ENCODE data around the gene GLP2R. TPM values are rescaled to one million over a fixed set of nuclear protein-coding genes. Genes with fewer than 3 reads are reported as not detected.

The GLP2R gene
- total RNA-seq, 1 experiment from 2014 or later = not detected

DNA sequence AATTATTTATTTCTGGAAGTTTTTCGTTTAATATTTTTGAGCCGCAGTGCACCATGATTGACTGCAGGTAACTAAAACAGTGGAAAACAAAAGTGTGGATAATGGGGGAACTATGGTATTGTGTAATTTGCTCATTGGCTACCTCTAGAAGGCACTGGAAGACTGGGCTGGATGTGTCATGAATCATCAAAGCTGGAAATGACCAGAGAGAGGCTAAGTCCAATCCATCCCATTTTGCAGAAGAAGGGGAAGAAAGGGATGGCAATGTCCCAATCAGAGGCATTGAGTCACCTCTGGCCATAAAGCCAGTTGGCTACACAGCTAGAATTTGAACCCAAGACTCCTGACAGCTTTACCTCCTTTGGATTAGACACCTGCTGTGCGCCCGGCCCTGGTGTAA, 29.3 kb downstream of the GLP2R start:
- Mint-ChIP-seq H3K27me3 (ENCODE audit: low read depth) (no peaks in the 10 kb centered on the region), H3K4me3 (no peak overlapping the region), H3K9me3 (peaks cover 31% of the 10 kb centered on the region), H3K27ac (no peak overlapping the region), H3K36me3 (no peaks in the 10 kb centered on the region), H3K4me1 (no peaks in the 10 kb centered on the region)
- ChIA-PET POLR2A (no interaction called here), CTCF (interaction anchor here (1.6 kb wide), 1 partner anchor 35 kb away, joined by 7 read pairs; no protein-coding TSS in a partner anchor)
- TF ChIP-seq, protein P1, sequence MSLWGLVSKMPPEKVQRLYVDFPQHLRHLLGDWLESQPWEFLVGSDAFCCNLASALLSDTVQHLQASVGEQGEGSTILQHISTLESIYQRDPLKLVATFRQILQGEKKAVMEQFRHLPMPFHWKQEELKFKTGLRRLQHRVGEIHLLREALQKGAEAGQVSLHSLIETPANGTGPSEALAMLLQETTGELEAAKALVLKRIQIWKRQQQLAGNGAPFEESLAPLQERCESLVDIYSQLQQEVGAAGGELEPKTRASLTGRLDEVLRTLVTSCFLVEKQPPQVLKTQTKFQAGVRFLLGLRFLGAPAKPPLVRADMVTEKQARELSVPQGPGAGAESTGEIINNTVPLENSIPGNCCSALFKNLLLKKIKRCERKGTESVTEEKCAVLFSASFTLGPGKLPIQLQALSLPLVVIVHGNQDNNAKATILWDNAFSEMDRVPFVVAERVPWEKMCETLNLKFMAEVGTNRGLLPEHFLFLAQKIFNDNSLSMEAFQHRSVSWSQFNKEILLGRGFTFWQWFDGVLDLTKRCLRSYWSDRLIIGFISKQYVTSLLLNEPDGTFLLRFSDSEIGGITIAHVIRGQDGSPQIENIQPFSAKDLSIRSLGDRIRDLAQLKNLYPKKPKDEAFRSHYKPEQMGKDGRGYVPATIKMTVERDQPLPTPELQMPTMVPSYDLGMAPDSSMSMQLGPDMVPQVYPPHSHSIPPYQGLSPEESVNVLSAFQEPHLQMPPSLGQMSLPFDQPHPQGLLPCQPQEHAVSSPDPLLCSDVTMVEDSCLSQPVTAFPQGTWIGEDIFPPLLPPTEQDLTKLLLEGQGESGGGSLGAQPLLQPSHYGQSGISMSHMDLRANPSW (CRISPR knock-in tag; conservative IDR thresholded peaks at IDR 0.05; ENCODE audit: low read depth) = no peak
- TF ChIP-seq TEAD1 (CRISPR knock-in tag; IDR thresholded peaks at IDR 0.05) (no peak), ELF4 (CRISPR knock-in tag; IDR thresholded peaks at IDR 0.05; ENCODE audit: low read depth) (no peak), TEAD4 (CRISPR knock-in tag; IDR thresholded peaks at IDR 0.05) (no peak)
- TF ChIP-seq, protein P2, sequence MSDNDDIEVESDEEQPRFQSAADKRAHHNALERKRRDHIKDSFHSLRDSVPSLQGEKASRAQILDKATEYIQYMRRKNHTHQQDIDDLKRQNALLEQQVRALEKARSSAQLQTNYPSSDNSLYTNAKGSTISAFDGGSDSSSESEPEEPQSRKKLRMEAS (CRISPR knock-in tag; IDR thresholded peaks at IDR 0.05) = no peak
- DNase-seq (ENCODE audit: low spot score) = no peak
- no peak for ATAC-seq

DNA sequence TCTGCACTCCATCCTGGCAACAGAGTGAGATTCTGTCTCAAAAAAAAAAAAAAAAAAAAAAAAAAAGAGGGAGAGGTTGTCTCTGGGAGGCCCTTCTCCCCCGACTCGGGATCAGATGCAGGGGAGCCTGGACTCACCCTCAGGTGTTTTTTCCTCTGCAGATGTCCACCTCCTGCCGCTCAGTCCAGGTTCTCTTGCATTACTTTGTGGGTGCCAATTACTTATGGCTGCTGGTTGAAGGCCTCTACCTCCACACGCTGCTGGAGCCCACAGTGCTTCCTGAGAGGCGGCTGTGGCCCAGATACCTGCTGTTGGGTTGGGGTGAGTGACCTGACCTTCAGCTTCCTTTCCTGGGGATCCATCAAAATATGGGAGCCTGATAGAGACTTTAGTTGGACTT, 34.1 kb downstream of the GLP2R start:
- ATAC-seq (no peak), DNase-seq (ENCODE audit: low spot score) (no peak)
- H3K4me3 Mint-ChIP-seq = no peak overlapping the region
- ChIA-PET CTCF (no interaction called here), POLR2A (no interaction called here)
- H3K9me3 Mint-ChIP-seq = peaks cover 31% of the 10 kb centered on the region
- H3K27me3 Mint-ChIP-seq (ENCODE audit: low read depth) = no peaks in the 10 kb centered on the region
- H3K36me3 Mint-ChIP-seq = 0 out of 2 replicates have a peak, but pooled peaks cover 2% of the 10 kb centered on the region
- H3K27ac Mint-ChIP-seq = no peak overlapping the region
- TF ChIP-seq, protein P2 (CRISPR knock-in tag; IDR thresholded peaks at IDR 0.05) = no peak
- no peak for TF ChIP-seq CDX4 (CRISPR knock-in tag; IDR thresholded peaks at IDR 0.05; ENCODE audit: borderline replicate concordance)
- TF ChIP-seq ZBTB43 (CRISPR knock-in tag; IDR thresholded peaks at IDR 0.05) = no peak
- TF ChIP-seq EMX1 (CRISPR knock-in tag; IDR thresholded peaks at IDR 0.05) = no peak
- no peak for TF ChIP-seq FOXP1 (CRISPR knock-in tag; IDR thresholded peaks at IDR 0.05; ENCODE audit: borderline replicate concordance)
- TF ChIP-seq, protein P3, sequence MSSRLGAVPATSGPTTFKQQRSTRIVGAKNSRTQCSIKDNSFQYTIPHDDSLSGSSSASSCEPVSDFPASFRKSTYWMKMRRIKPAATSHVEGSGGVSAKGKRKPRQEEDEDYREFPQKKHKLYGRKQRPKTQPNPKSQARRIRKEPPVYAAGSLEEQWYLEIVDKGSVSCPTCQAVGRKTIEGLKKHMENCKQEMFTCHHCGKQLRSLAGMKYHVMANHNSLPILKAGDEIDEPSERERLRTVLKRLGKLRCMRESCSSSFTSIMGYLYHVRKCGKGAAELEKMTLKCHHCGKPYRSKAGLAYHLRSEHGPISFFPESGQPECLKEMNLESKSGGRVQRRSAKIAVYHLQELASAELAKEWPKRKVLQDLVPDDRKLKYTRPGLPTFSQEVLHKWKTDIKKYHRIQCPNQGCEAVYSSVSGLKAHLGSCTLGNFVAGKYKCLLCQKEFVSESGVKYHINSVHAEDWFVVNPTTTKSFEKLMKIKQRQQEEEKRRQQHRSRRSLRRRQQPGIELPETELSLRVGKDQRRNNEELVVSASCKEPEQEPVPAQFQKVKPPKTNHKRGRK (CRISPR knock-in tag; IDR thresholded peaks at IDR 0.05; ENCODE audit: borderline replicate concordance) = no peak
- no peak for TF ChIP-seq KAT7 (CRISPR knock-in tag; IDR thresholded peaks at IDR 0.05; ENCODE audit: borderline replicate concordance)
- no peak for TF ChIP-seq ZNF671 (CRISPR knock-in tag; IDR thresholded peaks at IDR 0.05)
- TF ChIP-seq TP53 (CRISPR knock-in tag; IDR thresholded peaks at IDR 0.05) = no peak
- no peak for TF ChIP-seq TCF7 (CRISPR knock-in tag; IDR thresholded peaks at IDR 0.05; ENCODE audit: low read depth)
- TF ChIP-seq, protein P4, sequence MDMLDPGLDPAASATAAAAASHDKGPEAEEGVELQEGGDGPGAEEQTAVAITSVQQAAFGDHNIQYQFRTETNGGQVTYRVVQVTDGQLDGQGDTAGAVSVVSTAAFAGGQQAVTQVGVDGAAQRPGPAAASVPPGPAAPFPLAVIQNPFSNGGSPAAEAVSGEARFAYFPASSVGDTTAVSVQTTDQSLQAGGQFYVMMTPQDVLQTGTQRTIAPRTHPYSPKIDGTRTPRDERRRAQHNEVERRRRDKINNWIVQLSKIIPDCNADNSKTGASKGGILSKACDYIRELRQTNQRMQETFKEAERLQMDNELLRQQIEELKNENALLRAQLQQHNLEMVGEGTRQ (CRISPR knock-in tag; IDR thresholded peaks at IDR 0.05) = no peak
- no peak for TF ChIP-seq ZNF423 (CRISPR knock-in tag; IDR thresholded peaks at IDR 0.05)
- TF ChIP-seq, protein P5, sequence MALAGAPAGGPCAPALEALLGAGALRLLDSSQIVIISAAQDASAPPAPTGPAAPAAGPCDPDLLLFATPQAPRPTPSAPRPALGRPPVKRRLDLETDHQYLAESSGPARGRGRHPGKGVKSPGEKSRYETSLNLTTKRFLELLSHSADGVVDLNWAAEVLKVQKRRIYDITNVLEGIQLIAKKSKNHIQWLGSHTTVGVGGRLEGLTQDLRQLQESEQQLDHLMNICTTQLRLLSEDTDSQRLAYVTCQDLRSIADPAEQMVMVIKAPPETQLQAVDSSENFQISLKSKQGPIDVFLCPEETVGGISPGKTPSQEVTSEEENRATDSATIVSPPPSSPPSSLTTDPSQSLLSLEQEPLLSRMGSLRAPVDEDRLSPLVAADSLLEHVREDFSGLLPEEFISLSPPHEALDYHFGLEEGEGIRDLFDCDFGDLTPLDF (CRISPR knock-in tag; IDR thresholded peaks at IDR 0.05) = no peak
- TF ChIP-seq HMGA2 (CRISPR knock-in tag; IDR thresholded peaks at IDR 0.05) = no peak
- TF ChIP-seq E2F5 (CRISPR knock-in tag; IDR thresholded peaks at IDR 0.05) = no peak
- TF ChIP-seq, protein P6, sequence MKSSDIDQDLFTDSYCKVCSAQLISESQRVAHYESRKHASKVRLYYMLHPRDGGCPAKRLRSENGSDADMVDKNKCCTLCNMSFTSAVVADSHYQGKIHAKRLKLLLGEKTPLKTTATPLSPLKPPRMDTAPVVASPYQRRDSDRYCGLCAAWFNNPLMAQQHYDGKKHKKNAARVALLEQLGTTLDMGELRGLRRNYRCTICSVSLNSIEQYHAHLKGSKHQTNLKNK (CRISPR knock-in tag; IDR thresholded peaks at IDR 0.05) = no peak
- no peak for TF ChIP-seq RORB (CRISPR knock-in tag; IDR thresholded peaks at IDR 0.05)
- TF ChIP-seq TEAD4 (CRISPR knock-in tag; IDR thresholded peaks at IDR 0.05) = no peak
- TF ChIP-seq SP1 (CRISPR knock-in tag; conservative IDR thresholded peaks at IDR 0.05) = no peak
- TF ChIP-seq ERG (CRISPR knock-in tag; IDR thresholded peaks at IDR 0.05) = no peak
- H3K4me1 Mint-ChIP-seq = no peaks in the 10 kb centered on the region
